Measurements from ENCODE around the gene TIRAP. TPM values are rescaled to one million over a fixed set of nuclear protein-coding genes. Genes with fewer than 3 reads are reported as not detected.

Gene TIRAP
- total and polyA plus RNA-seq, 9 of the 15 experiments (the other 6 are each of a cell fraction or from before 2014, with no cell fraction given): 0.60 to 8.7 (median 3.7) TPM

- Histone ChIP-seq H3K36me3 (ENCODE audit: control insufficient read depth, insufficient read depth, low read length) (no peaks in the 10 kb centered on the region), H3K4me1 (replicated peaks in 1 of 2; ENCODE audit: control insufficient read depth in 2 of 2, insufficient read depth in 2 of 2, low read length in 2 of 2) (no peaks in the 10 kb centered on the region; a peak in 2 of 5 replicates), H3K9me3 (replicated peaks; ENCODE audit: control insufficient read depth, insufficient read depth, low read depth, low read length) (no peaks in the 10 kb centered on the region), H3K9me1 (ENCODE audit: control insufficient read depth, insufficient read depth, low read length) (no peaks in the 10 kb centered on the region), H3K4me2 (ENCODE audit: insufficient read depth, low read length) (no peak overlapping the region), H3K9ac (ENCODE audit: insufficient read depth in 1 of 2, low read depth in 2 of 2, low read length in 2 of 2) (0 out of 4 replicates have a peak overlapping the region, but pooled peaks of 1 of the 2 experiments have one; percentile 3), H2AFZ (ENCODE audit: low read depth, low read length) (no peak overlapping the region), H4K20me1 (replicated peaks; ENCODE audit: control insufficient read depth, insufficient read depth, low read length) (peaks cover 3% of the 10 kb centered on the region; the same call in 1 of the 2 replicates), H3K79me2 (ENCODE audit: control insufficient read depth, insufficient read depth, low read length) (no peaks in the 10 kb centered on the region), H3K27ac (ENCODE audit: extremely low read depth, low read depth, low read length) (no peak overlapping the region), H3K27me3 (ENCODE audit: control insufficient read depth in 2 of 2, insufficient read depth in 2 of 2, low read length in 2 of 2) (no peaks in the 10 kb centered on the region), H3K4me3 (no peak overlapping the region)
- DNase-seq (ENCODE audit: extremely low read depth in 1 of 4, low spot score in 3 of 4) (no peak), ATAC-seq (peak; percentile 51; the same call in 2 of the 3 replicates), FAIRE-seq (no peak)
- BruUV-seq (replicated peaks): no TSS peak
- POLR2A ChIA-PET: interaction anchor here (0.6 to 1.5 kb wide), 4 partner anchors 11 to 101 kb away, joined by 3 to 6 read pairs (median 4); partner anchors contain the start of gene DCPS
- in situ Hi-C loops (cut with MboI): loop anchor here (25.0 kb wide), 2 partner anchors 94 to 669 kb away; no protein-coding TSS in a partner anchor
- CTCF ChIA-PET (ENCODE audit: low intra/inter-chr PET ratio): no interaction called here
- 54% methylated on average over 9 of the region's 9 CpGs for WGBS (ENCODE audit: insufficient coverage, low coverage, missing lambda C conversion rate)
- intact Hi-C loops (cut with micrococcal nuclease): no loop called here
- TF ChIP-seq TRIM24 (IDR thresholded peaks at IDR 0.05) (no peak), CREB3L1 (IDR thresholded peaks at IDR 0.05; ENCODE audit: borderline replicate concordance, low read depth) (no peak), ATF7 (IDR thresholded peaks at IDR 0.05) (0 out of 2 replicates have a peak, but pooled peaks have one; percentile 26), PREB (CRISPR knock-in tag; IDR thresholded peaks at IDR 0.05) (no peak), KDM2B (CRISPR knock-in tag; IDR thresholded peaks at IDR 0.05) (no peak), JUND (IDR thresholded peaks at IDR 0.05; ENCODE audit: borderline replicate concordance, low read depth, low read length) (0 out of 2 replicates have a peak, but pooled peaks have one; percentile 5), JUND (tag; IDR thresholded peaks at IDR 0.05; ENCODE audit: borderline replicate concordance, low read depth, low read length) (peak; percentile 30; the same call in 1 of the 3 replicates), PRMT5 (CRISPR knock-in tag; IDR thresholded peaks at IDR 0.05) (no peak), PTTG1 (tag; IDR thresholded peaks at IDR 0.05; ENCODE audit: low read depth) (no peak), ZBTB33 (CRISPR knock-in tag; IDR thresholded peaks at IDR 0.05) (peak; percentile 40; the same call in 1 of the 2 replicates), ZNF384 (IDR thresholded peaks at IDR 0.05; ENCODE audit: low read depth, low read length) (no peak), NCOA1 (IDR thresholded peaks at IDR 0.05; ENCODE audit: low read depth) (no peak), ATF3 (IDR thresholded peaks at IDR 0.05) (peak; percentile 32; the same call in 1 of the 2 replicates), ATF3 (CRISPR knock-in tag; conservative IDR thresholded peaks at IDR 0.05) (no peak), ADNP (tag; IDR thresholded peaks at IDR 0.05) (no peak), POLR2G (IDR thresholded peaks at IDR 0.05; ENCODE audit: low read depth, low read length) (no peak)
These were observed 35.9 kb downstream of the TIRAP start for GRCh38 chr11:126318574-126319373.

All from K562 (cell line).